WTC11 (cell line): ENCODE results near the gene GABBR1.

ENCODE experiments used
- CTCF ChIP-seq: fragments of 200-600 bp; IDR thresholded peaks from 2 replicates; pipeline ENCODE4 v1.8.0; 2022; ENCODE audit warnings: antibody characterized with exemption
- ETV6 ChIP-seq: sonication (generic); formaldehyde crosslinking; IDR thresholded peaks from 2 replicates; pipeline ENCODE4 v1.8.1; 2022; ENCODE audit warnings: mild to moderate bottlenecking, missing genetic modification reagents
- ZNF232 ChIP-seq: sonication (generic); formaldehyde crosslinking; IDR thresholded peaks from 2 replicates; pipeline ENCODE4 v1.8.0; 2022; ENCODE audit warnings: mild to moderate bottlenecking, missing genetic modification reagents
- TF ChIP-seq, protein P1 (sequence below): sonication (generic); formaldehyde crosslinking; IDR thresholded peaks from 2 replicates; pipeline ENCODE4 v1.8.1; 2023; ENCODE audit warnings: mild to moderate bottlenecking, missing genetic modification reagents, borderline replicate concordance

DNA sequence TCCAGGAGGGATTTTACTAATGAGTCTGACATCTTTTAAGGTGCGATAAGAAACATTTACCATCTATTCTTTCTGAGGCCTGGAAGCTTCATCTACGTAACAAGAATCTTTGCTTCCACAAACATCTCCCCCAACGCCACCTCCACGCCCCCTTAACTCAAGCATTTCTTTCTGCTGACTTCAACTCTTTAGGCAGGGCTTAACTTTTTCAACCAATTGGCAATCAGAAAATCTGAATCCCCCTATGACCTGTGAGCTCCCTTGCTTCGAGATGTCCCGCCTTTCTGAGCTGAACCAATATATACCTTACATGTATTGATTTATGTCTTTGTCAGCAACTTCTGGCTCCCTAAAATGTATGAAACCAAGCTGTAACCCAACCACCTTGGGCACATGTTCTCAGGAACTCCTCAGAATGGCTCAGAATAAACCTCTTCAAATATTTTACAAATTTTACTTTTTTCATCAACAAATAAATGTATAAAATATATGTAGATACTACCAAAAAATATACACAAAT lies 36.5 kb downstream of the GABBR1 start:
- TF ChIP-seq CTCF: no peak
- TF ChIP-seq, protein P1, sequence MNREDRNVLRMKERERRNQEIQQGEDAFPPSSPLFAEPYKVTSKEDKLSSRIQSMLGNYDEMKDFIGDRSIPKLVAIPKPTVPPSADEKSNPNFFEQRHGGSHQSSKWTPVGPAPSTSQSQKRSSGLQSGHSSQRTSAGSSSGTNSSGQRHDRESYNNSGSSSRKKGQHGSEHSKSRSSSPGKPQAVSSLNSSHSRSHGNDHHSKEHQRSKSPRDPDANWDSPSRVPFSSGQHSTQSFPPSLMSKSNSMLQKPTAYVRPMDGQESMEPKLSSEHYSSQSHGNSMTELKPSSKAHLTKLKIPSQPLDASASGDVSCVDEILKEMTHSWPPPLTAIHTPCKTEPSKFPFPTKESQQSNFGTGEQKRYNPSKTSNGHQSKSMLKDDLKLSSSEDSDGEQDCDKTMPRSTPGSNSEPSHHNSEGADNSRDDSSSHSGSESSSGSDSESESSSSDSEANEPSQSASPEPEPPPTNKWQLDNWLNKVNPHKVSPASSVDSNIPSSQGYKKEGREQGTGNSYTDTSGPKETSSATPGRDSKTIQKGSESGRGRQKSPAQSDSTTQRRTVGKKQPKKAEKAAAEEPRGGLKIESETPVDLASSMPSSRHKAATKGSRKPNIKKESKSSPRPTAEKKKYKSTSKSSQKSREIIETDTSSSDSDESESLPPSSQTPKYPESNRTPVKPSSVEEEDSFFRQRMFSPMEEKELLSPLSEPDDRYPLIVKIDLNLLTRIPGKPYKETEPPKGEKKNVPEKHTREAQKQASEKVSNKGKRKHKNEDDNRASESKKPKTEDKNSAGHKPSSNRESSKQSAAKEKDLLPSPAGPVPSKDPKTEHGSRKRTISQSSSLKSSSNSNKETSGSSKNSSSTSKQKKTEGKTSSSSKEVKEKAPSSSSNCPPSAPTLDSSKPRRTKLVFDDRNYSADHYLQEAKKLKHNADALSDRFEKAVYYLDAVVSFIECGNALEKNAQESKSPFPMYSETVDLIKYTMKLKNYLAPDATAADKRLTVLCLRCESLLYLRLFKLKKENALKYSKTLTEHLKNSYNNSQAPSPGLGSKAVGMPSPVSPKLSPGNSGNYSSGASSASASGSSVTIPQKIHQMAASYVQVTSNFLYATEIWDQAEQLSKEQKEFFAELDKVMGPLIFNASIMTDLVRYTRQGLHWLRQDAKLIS: no peak
- TF ChIP-seq ZNF232 (CRISPR knock-in tag): no peak
- no peak for TF ChIP-seq ETV6 (CRISPR knock-in tag)
